ENCODE results near the gene NR2F2.

NR2F2 gene

DNA sequence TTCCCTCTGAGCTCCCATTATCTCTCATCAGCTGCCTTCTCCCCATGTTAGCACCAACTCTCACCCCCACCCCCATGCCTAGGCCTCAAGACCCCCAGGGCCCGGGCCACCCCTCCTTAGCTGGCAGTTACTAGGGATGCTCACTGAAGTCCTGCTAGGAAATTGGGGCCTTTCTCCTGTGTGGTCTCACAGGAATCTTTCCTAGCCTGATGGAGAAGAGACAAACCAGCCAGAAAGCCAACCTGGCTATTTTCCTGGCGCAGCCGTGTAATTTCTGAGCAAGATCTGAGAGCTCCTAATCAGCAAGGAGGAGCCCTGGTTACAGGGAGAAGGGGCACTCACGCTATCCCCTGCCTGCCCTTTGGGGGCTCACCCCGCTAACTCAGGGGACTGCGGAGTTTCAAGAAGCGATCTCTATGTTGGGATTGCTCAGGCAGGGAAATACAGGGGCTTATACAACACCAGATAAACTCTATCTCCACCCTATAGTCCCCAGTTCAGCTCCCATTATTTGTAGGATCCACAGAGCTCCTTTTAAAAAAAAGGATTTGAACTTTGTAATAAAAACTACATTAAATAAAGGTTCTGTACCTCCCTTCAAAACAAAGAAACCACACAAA lies 25.2 kb downstream of the NR2F2 start:
- DNase-seq, result no peak

DNA sequence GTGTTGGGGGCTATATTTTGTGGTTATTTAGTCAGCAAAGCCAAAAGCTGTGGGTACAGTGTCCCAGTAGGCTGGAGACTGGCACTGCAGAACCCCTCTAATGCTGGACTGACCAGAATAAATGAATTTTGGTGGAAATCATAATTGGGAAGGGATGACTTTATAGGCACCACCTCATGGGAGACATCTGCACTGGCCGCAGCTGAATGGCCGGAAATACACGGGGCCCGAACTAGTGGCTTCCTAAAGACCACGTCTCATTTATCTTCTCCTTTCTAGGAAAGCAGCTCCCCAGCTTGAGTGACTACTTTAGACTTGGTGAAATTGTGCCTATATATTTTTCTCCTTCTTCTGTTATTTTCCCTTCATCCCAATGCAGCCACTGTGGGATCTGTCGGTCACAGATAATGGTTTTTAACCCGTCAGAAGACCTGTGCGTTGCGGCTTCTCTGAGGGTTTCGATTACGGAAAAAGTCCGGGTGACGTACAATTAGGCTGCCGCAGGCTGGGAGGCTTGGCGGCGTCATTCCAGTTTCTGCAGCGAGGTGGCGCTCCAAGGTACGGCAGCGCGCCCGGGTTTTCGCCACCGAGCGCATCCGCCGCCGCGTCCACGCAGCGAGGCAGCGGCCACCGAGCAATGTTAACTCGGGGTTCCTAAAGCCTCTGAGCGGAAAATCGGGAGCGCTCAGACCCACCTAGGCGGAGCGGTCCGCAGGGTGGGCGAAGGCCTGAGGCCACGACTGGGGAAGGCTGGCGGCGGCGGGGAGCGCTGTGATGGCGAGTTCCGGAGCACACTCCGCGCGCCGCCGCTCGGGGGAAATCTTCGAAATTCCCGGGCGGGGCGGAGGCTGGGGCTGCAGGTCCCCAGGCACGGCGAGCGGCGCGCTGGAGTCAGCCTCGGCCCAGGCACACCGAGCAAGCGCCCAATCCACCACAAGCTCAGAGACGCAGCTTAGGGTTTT lies 26.3 kb downstream of the NR2F2 start:
- peak; percentile 50 to 82 for DNase-seq

DNA sequence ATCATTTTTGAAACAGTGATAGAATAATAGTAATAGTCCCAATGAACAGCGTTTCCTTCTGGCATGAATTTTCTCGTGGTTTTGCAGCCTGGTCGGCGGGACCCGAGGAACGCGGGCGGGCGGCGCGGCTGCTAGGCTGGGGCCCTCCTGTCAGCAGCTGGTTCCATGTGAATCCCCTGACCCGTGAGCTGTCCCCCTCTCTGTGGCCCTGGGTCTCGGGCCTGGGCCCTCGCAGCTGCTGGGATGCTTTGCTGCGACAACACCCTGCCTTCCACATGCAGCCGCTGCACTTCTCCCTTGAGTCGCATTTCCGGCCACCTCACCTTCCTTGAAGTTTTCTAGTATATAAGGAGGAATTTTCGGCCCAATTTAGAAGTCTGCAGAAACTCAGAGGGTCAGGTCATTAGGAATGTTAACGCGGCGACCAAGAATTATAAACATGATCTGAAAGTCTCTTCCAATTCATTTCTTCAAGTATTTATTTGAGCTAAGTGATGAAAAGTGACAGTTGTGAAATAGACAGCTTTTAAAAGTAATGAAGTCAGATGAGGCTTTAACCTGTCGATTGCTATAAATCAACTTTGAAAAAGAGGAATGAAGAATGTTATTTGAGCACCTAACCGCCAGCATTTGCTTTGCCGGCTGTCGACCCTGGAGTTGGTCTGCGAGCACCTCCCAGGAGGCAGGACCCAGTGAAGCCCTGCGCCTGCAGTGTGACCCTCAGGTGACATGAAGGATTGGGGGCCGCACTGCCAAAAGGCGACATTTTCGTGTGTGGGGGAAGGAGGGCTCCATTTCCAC lies 27.7 kb downstream of the NR2F2 start:
- DNase-seq, result no peak

DNA sequence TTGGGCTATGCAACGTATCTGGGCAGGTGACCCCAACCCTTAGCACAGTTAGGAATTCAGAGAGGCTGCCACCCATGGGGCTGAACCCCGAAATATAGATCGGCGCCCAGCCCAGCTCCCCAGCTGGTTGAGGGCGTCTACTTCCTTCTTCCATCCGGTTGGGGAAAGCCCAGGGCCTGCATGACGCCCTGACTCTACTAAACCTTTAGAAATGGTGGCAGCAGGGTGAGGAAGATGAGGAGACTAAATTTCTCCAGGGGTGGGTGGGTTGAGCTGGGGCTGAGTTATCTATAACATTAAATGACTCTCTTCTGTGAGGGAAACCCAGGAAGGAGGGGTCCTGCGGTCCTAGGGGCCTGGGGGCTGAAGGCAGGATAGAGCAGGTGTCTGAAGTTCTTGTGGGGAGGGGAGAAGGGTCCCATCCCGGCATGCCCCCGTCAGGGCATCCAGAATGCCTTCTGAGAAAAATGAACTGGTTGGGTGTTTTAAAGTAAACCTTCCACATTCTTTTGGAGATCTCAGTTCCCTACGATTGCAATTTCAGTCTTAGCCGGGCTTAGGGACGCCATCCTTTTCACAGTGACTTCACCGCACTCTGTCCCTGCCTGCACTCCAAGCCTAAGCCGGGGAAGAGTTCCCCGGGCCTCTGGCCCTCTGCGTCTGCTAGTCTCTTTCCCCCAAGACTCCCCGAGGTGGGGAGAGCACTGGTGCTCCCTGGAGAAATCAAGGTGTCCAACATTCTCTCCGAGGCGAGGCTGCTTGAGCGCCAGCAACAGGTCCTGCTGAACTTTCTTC lies 28.5 kb downstream of the NR2F2 start:
- DNase-seq, result no peak

DNA sequence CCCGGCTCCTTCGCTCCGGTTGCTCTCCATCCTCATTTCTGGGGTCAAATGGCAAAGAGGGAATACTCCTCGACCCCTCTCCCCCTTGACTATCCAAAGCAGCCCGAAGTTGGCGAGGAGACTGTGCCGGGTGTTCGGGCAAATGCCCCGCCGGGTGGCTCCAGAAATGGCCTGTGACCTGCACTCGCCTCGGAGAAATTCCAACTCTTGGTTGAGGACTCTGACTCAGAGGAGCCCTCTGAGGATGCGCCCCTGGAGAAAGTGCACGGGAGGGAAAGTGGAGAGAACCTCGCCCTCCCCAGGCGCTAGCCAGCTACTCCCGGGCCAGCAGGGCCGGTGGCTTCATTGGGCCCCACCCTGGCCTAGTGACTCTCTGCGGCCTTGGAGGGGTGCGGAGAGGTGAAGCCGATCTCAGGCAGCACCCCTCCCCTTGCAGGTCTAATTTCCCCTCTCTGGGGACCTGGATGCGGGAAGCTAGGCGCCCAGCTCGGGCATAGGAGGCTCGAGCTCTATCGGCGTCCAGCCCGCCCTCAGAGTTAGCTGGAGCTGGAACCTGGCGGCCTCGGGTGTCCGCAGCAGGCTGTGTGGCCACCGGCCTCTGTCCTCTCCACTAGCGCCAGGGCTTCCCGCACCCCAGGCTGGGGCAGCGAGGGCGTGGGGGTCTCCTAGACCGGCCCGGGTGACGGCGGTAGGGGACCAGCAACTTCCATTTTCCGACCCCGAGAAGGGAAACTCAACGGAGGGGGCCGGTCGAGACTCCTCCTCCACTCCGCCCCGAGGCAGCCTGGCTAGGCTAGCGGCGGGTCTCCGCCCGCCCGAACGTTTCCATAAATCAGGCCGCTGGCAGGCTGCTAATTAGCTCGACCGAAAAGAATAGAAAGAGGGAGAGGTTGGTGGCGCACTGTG lies 29.4 kb downstream of the NR2F2 start:
- DNase-seq, result no peak

DNA sequence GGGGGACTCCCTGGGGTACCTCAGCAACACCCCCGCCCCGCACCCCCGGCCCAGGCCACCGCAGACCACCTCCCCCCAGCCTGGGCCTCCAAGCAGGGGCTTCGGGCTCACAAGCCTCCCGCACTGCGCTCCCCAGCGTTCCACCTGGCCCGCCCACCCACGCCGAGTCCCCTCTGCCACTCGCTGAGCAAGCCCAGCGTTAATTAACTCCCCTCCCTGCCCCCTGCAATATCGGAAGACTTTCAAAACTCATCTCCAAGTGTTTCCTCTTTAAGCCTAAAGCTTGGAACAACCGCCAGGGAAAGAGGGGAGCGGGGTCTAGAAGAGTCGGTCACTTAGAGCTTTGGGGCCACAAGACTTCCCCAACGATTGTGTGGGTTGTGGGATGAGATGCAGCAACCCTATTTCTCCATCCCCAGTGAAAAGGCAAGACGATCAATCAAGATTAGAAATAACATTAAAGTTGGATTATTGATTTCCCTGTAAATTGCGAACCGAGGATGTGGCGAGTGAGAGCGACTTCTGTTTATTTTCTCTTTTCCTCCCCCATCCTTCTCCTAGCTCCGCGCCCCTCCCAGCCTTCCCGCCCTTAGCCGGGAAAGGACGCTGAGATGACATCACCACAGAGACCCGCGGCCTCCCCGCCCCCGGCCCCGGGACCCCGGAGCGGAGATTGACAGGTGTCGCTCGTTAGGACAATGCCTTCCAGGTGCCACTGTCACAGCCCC lies 30.2 kb downstream of the NR2F2 start:
- no peak for DNase-seq

DNA sequence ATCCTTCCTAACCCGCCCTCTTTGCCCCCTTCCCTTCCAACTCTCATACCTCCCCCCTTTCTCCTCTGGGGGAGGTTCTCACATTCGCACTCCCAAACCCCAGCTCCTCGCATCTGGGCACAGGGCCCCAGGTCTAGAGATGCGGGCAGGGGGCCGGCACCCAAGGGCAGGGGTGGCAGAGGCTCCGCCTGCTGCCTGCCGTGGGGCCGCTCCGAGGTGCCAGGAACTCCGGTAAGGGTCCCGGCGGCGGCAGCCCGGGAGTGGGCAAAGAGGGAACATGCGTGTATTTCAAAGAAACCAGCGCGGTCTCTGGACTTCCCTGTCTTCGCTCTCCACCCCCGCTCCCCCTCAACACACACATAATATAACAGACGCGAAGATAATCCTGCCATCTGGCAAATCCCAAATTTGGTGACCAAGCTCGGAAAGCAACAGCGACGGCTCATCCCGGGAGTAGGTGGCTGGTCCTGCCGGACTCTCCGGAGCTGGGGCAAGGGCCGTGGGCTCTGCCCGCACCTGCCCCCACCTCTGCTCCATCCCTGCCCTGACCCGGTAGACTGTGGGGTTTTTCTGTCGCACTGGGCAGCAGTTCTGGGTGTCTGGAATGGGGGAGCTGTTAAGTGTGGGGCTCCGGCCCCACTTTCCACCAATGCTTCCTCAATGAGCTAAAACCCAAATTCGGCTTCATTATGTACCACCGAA lies 31.0 kb downstream of the NR2F2 start:
- no peak for DNase-seq

DNA sequence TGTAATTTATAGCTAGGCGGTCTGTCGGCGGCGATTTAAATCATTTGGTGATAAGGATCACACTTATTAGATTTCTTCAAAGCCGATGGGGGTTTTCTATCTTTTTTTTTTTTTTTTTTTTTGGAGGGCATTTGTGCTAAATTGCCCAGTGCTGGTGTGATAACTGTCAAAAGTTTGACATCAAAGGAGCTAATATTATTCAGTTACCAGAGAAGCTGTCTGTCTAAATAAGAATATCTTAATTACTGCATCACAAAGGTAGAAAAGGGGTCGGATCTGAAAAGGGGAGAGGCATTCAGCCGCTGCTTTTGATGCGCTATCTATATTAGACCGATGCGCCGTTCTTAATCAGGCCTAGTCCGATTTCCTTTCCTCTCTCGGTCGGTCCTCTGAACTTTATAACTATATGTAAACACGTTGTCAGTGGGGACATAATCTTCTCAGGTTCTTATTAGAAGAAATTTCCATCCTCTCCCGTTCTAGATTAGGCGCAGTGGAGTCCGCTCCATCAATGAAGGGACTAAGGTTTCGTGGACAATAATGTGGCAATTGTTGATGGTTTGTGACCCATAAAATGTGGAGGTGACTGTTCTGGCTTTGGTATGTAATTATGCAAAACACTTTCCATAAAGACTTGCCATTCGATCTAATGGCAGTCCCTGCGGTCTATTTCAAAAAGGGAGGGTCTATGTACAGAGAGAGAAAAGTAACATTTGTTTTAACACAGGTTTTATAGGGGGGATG lies 31.7 kb downstream of the NR2F2 start:
- no peak for DNase-seq

DNA sequence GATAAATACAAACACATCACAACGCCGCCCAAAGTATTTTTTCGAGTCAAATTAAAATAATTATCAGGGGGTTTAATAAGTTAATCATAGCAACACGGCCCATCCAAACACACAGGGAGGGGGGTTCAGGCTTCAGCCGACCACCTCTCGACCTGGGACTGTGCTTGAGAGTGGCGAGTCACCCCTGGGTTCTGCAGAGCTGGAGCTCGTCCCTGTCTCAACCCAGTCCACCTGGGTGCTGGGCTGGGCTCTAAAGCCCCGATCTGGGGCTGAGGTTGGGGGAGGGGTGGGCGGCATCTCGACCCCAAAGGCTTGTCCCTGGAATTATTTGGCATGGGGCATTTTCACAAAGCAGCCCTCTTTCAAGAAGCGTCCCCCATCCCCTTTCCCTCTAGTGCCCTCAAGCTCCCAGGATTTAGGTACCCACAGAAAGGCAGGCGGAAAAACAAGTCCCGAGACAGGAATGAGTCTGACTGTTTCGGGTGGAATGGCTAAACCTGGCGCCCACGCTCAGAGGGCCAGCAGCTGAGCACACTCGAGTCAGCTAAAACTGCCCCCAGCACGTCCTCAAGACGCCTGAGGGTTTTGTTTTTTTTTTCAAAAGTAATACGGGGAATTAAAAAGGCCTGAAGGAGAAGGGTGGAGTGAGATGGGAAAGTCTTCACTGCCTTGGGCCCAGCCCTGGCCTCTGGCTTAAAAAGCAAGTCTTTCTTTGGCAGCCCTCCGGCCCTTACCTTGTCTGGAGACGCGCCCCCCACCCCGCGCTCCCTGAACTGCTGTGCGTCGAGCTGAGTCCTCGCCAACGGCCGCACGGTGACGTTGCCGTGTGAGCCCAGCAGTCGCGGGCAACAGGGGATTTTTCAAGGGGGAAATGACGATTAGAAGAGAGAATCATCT lies 32.5 kb downstream of the NR2F2 start:
- no peak for DNase-seq

DNA sequence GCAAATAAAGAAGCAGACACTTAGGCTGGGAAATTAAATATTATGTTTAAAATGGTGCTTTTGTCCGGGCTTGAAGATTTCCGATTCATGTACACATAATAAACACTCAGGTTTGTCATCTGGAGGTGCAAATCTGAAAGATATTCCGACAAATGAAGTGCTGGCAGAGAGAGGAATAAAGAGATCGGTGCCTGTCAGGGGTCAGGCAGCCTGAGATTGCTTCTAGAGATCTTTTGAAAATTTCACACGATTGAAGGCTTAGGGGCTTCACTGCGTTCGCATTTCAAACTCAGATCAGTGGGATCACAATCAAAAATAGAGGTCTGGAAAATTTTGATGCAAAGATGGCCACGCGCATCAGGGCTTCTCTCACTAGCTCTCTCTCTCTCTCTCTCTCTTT lies 33.2 kb downstream of the NR2F2 start:
- DNase-seq, result no peak

DNA sequence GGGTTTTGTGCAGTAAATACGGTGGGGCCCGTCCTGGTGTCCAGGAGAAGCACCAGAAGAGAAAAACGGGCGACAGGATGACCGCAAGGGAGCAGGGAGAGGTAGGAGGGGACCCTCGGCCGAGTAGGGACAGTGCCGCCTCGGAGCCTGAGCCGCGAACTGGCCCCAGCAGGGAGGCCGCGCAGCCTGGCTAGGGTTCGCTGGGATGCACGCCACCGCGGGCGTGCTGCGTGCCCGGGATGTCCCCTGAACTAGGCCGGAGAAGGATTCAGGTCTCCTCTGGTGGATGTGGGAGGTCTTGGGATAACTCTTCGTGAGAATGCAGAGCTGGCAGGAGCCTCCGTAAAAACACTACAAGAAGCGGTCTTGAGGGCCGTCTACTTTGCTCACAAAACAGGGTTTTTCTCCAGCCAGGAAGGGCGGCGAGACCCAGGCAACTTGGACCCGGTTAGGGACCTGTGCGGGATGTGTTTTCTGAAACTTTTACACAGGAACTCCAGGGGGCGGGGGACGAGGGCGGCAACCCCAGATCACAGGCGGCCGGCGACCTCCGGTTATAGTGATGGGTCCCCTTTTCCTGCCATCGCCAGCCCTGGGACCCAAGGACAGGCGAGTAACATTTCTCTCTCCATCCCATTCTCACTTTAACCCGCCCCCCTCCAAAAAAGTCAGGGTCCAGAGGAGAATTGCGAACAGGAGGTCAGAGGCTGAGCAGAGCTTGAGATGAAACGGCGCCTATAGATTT lies 35.5 kb downstream of the NR2F2 start:
- DNase-seq, result no peak

DNA sequence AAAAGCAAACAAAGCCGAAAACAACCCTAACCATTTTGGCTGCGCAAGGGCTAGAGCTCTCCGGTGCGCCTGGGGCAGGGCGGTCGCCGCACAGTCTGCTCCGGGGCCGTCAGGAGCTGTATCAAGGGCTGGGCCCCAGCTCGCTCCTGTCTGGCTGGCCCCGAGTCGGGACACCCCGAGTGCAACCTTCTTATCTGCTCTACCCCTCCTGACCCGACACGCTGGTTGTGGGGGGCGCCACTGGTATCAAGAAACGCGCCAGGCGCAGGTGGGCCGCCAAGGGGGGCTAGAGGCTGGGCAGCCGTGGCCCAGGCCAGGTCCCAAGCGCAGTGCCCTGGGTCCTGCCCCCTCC lies 36.0 kb downstream of the NR2F2 start:
- no peak for DNase-seq

DNA sequence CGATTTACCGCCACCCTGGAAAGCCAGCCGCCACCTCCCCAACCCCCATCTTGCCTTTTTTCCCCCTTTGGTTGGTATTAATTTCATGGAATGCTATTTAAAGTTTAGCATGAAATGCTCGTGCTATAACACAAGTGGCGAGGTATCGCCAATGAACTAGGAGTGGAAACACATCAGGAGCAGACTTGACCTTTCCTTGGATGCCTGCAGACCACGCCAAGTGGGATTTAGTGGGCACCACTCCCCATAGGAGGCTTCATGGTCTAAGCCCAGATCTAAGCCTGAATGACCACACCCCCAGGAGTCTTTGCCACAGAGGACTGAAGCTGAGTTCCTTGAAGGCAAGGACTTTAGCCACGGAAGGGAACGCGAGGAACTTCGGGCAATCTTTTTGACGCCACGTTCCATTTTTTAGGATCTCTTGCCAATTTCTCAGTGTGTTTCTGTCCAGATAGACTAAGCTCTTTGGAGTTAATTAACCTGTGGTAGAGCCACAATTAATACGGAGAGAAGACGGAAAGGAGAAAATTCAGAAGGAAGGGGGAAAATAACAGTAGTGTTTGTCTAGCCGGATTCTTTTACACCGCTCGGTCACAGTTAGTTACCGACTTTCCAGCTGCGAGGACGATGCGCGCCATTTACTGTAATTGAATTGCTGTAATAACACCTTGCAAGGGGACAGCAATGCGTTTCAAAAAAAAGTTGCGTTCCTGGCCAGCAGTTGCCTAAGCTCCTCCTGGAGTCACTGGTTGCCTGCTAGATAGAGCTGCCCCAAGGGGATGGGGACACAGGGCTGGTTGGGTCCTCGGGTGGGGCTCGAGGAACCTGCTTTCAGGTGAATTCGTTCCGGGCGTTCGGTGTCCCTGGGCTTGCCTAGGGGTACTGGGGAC lies 37.1 kb downstream of the NR2F2 start:
- DNase-seq, result no peak

DNA sequence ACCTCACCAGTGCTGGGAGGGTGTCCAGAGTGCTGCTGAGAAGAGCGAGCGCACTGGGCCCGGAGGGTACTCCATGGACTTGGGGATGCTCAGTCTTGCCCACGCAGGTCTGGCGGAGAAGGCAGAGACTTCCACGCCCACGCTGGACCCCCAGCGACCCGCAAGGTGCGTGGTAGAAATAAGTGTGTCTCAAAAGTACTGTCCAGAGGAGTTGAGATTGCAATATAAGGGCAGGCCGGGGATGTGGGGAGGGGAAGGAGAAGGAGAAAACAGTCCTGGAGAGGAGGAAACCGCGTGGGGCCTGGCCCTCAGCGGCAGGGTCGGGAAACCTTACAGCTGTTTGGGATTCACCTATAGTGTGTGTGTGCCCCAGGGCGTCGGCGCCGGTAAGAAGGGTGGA lies 38.9 kb downstream of the NR2F2 start:
- DNase-seq, result no peak

DNA sequence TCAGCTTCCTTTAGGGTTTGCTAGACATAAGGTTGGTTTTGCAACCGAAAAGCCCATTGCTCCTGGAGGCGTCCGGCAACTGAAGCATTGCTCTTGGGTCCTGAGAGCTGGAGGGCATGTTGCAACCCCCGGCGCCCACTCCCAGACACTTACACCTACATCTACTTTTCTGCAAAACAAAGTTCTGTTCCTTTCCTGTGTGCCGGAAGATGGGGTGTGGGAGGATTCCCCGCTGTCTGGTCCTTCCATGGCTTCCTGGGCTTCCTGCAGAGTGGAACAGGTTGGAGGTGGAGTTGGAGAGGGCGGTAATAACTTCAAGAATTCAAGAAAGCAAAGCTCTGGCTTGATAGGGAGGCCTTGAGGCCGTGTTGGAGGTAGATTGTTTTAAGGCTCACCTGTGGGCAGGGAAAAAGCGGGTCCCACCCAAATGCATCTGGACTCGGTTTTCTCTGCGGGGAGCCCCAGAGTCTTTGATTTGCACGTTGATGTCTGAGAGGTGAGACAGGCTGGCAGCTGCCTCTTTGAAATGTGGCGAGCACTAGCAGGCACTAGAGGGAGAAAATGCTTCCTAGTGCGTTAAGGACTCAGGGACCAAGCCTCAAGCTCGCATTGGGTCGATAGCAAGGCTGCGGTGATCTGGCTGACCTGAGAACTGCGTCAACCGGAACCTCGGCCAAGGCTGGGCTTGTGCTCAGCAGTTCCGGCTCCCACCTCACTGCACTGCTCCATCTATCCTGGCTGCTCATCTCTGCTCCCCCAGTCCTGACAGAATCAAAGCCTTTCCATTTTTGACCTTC lies 39.5 kb downstream of the NR2F2 start:
- DNase-seq, result no peak

DNA sequence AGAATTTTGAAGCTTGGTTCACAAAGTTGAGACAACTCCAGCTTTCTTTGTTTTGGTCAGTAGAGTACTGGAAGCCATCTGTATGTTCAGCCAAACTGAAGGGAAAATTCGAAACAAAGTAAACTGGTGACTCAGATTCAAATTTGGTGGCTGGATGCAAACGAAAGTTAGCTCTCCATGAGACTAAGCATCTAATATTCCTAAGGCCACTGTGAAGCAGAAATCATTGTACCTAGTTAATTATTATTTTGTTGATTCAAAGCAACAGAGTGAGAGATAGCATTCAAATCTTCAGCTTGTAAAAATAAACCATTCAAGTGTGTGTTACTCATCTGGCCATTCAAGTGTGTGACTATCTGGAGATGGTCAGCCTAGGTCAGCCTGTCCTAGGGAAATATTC lies 42.1 kb downstream of the NR2F2 start:
- DNase-seq, result no peak
